ENCODE results near the gene TCF12. TPM values are rescaled to one million over a fixed set of nuclear protein-coding genes. Genes with fewer than 3 reads are reported as not detected.

The TCF12 gene
- total and polyA plus RNA-seq, 2 of the 8 experiments (the other 6 are each of a cell fraction or from before 2014, with no cell fraction given): 85.8 to 101 TPM

GRCh38 chr15:57144448-57144847, 226.0 kb downstream of the TCF12 start (continued):
- TF ChIP-seq CHD7 (IDR thresholded peaks at IDR 0.05; ENCODE audit: insufficient replicate concordance, low read length) (no peak), TCF12 (IDR thresholded peaks at IDR 0.05; ENCODE audit: low read depth, low read length) (no peak), RFX5 (IDR thresholded peaks at IDR 0.05; ENCODE audit: borderline replicate concordance, low read depth, low read length) (no peak), CEBPB (IDR thresholded peaks at IDR 0.05; ENCODE audit: low read depth, low read length) (no peak), HDAC2 (IDR thresholded peaks at IDR 0.05; ENCODE audit: borderline replicate concordance in 1 of 2, low read depth in 2 of 2, low read length in 2 of 2) (no peak), SP1 (IDR thresholded peaks at IDR 0.05; ENCODE audit: low read depth, low read length) (no peak), EZH2 (IDR thresholded peaks at IDR 0.05; ENCODE audit: low read depth, low read length, severe bottlenecking) (no peak), MAFK (IDR thresholded peaks at IDR 0.05; ENCODE audit: low read depth, low read length) (no peak), POLR2AphosphoS5 (IDR thresholded peaks at IDR 0.05; ENCODE audit: low read depth, low read length) (no peak), CREB1 (IDR thresholded peaks at IDR 0.05) (no peak), POLR2A (IDR thresholded peaks at IDR 0.05; ENCODE audit: control extremely low read depth in 1 of 2, low read depth in 2 of 2, low read length in 2 of 2) (no peak)
